ENCODE measurements around the gene CFAP61.

DNA sequence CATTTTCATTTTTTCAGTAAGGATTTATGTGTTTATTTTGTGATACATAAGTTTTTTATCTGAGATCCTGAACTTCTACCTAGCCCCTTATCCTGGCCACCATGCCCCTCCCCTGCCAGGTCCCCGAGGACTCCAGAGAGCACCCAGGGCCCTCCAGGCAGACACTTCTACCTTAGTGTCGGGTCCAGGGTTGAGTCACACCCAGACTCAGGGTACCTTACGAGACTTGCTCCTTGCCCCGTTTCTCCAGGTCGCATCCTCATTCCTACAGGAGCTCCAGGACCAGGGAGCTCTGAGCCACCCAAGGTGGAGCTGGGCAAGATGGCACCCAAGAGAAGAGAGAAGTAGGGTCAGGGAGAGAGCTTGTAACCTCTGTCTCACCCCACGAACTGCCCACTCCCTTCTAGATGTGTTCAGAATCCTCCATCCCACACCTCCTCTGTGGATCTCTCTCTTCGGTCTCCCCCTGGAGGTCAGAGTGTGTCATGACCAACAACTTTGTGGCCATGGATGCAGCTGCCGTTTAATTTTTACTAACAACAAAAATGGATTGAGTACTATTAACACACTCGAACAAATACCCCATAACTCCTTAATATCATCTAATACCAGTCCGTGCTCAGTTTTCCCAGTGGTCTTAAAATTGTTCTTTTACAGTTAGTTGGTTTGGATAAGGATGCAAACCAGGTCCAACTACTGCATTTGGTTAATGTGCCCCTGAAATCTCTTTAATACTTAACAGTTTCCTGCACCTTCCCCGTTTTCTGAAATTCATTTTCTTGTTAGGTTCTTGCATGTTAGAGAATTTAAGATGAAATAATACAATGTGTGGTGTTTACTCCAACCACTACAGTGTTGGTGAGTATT, 185.0 kb downstream of the CFAP61 start:
- TF ChIP-seq, protein P1, sequence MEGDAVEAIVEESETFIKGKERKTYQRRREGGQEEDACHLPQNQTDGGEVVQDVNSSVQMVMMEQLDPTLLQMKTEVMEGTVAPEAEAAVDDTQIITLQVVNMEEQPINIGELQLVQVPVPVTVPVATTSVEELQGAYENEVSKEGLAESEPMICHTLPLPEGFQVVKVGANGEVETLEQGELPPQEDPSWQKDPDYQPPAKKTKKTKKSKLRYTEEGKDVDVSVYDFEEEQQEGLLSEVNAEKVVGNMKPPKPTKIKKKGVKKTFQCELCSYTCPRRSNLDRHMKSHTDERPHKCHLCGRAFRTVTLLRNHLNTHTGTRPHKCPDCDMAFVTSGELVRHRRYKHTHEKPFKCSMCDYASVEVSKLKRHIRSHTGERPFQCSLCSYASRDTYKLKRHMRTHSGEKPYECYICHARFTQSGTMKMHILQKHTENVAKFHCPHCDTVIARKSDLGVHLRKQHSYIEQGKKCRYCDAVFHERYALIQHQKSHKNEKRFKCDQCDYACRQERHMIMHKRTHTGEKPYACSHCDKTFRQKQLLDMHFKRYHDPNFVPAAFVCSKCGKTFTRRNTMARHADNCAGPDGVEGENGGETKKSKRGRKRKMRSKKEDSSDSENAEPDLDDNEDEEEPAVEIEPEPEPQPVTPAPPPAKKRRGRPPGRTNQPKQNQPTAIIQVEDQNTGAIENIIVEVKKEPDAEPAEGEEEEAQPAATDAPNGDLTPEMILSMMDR (conservative IDR thresholded peaks at IDR 0.05; ENCODE audit: low read length) = peak; percentile 87
- TF ChIP-seq EZH2phosphoT487 (IDR thresholded peaks at IDR 0.05; ENCODE audit: borderline replicate concordance) = no peak

All from Loucy (cell line).